Loucy (cell line): ENCODE results near the gene CHD6.
A peak's percentile ranks its signal among the peaks of the same experiment; 100 is the strongest.

Source experiments
- H2AFZ ChIP-seq: fragments of 200-600 bp; sonication (generic); 2 replicates; pipeline ENCODE4 v1.6.0; 2016; ENCODE audit warnings: antibody characterized with exemption, mild to moderate bottlenecking, low read length, moderate library complexity
- H3F3A ChIP-seq: fragments of 200-600 bp; 2 replicates; pipeline ENCODE4 v1.6.0; 2016; ENCODE audit warnings: antibody characterized with exemption, low read depth, mild to moderate bottlenecking
- H3K27me3 ChIP-seq: fragments of 200-600 bp; sonication (generic); 2 replicates; pipeline ENCODE4 v1.6.1; 2014; ENCODE audit warnings: low read length, mild to moderate bottlenecking; ENCODE audit not compliant: insufficient read depth, poor library complexity, severe bottlenecking
- H3K36me3 ChIP-seq: fragments of 200-600 bp; sonication (generic); 2 replicates; pipeline ENCODE4 v1.6.1; 2016; ENCODE audit warnings: low read length; ENCODE audit not compliant: insufficient read depth
- H3K4me1 ChIP-seq: fragments of 200-600 bp; sonication (generic); 2 replicates; pipeline ENCODE4 v1.5.1; 2014; ENCODE audit warnings: low read length, mild to moderate bottlenecking; ENCODE audit not compliant: insufficient read depth, poor library complexity, severe bottlenecking
- H3K4me2 ChIP-seq: fragments of 200-600 bp; sonication (generic); 2 replicates; pipeline ENCODE4 v1.6.0; 2014; ENCODE audit warnings: antibody characterized with exemption, low read length, low read depth, mild to moderate bottlenecking; ENCODE audit not compliant: poor library complexity, severe bottlenecking
- H3K4me3 ChIP-seq: fragments of 200-600 bp; sonication (generic); 2 replicates; pipeline ENCODE4 v1.5.1; 2014; ENCODE audit warnings: low read length, mild to moderate bottlenecking, mixed read lengths; ENCODE audit not compliant: poor library complexity, severe bottlenecking
- H3K79me2 ChIP-seq: fragments of 200-600 bp; sonication (generic); 2 replicates; pipeline ENCODE4 v1.6.1; 2014; ENCODE audit warnings: low read length; ENCODE audit not compliant: insufficient read depth
- H3K9ac ChIP-seq: fragments of 200-600 bp; sonication (generic); 2 replicates; pipeline ENCODE4 v1.6.0; 2014; ENCODE audit warnings: mild to moderate bottlenecking, low read depth, low read length, moderate library complexity; ENCODE audit not compliant: poor library complexity, severe bottlenecking
- H3K9me2 ChIP-seq: fragments of 200-600 bp; sonication (generic); replicated peaks from 2 replicates; pipeline ENCODE4 v1.6.1; 2016; ENCODE audit warnings: low read depth, low read length, mixed read lengths
- H3K9me3 ChIP-seq: fragments of 200-600 bp; sonication (generic); 2 replicates; pipeline ENCODE4 v1.6.1; 2014; ENCODE audit warnings: mild to moderate bottlenecking, antibody characterized with exemption, low read length, low read depth; ENCODE audit not compliant: insufficient read depth
- H4K20me1 ChIP-seq: fragments of 200-600 bp; sonication (generic); 2 replicates; pipeline ENCODE4 v1.6.0; 2014; ENCODE audit warnings: antibody characterized with exemption, low read length, mild to moderate bottlenecking; ENCODE audit not compliant: insufficient read depth, poor library complexity, severe bottlenecking
- EZH2phosphoT487 ChIP-seq: fragments of 200-600 bp; IDR thresholded peaks from 2 replicates; pipeline ENCODE4 v1.6.1; 2018; ENCODE audit warnings: antibody characterized with exemption, mild to moderate bottlenecking, moderate library complexity, borderline replicate concordance
- TF ChIP-seq, protein P1 (sequence below): fragments of 200-600 bp; sonication (generic); conservative IDR thresholded peaks from 2 replicates; pipeline ENCODE4 v1.5.1; 2014; ENCODE audit warnings: mild to moderate bottlenecking, antibody characterized with exemption, low read length

CHD6 gene

DNA sequence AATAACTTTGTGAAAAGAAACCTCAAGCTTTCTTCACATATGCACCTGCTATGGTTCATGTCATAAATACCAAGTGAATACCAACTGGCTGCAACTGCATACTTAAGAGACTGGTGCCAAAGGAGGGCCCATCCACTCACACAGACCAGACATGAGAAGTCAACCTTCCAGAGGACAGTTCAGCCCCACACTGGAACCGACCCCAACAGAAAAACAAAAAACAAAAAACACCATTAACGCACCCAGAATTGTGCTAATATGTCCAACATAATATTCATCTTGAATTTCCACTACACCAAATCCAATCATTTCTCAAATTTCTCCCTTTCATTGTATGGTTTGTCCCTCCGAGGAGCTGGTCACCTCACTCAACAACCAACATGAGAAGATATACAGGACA is 42.8 kb downstream of the CHD6 start:
- Histone ChIP-seq H3K4me2 (no peak overlapping the region), H2AFZ (no peak overlapping the region), H3F3A (no peaks in the 10 kb centered on the region), H3K4me3 (no peak overlapping the region), H3K9me3 (no peaks in the 10 kb centered on the region), H3K4me1 (peaks cover 41% of the 10 kb centered on the region), H3K79me2 (peaks cover 97% of the 10 kb centered on the region), H3K36me3 (no peaks in the 10 kb centered on the region), H3K9ac (no peak overlapping the region), H3K9me2 (no peaks in the 10 kb centered on the region), H3K27me3 (no peaks in the 10 kb centered on the region), H4K20me1 (peaks cover 66% of the 10 kb centered on the region)
- TF ChIP-seq, protein P1, sequence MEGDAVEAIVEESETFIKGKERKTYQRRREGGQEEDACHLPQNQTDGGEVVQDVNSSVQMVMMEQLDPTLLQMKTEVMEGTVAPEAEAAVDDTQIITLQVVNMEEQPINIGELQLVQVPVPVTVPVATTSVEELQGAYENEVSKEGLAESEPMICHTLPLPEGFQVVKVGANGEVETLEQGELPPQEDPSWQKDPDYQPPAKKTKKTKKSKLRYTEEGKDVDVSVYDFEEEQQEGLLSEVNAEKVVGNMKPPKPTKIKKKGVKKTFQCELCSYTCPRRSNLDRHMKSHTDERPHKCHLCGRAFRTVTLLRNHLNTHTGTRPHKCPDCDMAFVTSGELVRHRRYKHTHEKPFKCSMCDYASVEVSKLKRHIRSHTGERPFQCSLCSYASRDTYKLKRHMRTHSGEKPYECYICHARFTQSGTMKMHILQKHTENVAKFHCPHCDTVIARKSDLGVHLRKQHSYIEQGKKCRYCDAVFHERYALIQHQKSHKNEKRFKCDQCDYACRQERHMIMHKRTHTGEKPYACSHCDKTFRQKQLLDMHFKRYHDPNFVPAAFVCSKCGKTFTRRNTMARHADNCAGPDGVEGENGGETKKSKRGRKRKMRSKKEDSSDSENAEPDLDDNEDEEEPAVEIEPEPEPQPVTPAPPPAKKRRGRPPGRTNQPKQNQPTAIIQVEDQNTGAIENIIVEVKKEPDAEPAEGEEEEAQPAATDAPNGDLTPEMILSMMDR, result no peak
- TF ChIP-seq EZH2phosphoT487, result no peak

DNA sequence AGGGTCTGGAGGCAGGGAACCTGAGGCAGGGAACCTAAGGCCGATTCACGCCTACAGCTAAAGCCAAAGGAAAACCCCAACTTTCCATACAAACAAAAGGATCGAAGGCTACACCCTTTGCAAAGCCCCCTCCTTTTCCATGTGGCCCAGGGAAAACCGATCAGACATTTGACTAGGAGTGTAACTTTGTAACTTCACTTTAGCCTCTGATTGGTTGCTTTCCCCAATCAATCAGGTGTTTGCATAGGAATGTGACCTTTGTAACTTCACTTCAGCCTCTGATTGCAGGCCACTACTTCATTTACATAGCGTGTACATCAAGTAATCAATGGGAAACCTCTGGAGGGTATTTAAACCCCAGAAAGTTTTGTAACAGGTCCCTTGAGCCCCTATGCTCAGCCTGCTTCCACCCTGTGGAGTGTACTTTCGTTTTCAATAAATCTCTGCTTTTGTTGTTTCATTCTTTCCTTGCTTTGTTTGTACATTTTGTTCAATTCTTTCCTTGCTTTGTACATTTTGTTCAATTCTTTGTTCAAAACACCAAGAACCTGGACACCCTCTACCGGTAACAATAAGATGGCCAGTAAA is 43.3 kb downstream of the CHD6 start:
- TF ChIP-seq, protein P1, result no peak
- TF ChIP-seq EZH2phosphoT487, result no peak
- Histone ChIP-seq H3K9me3 (no peaks in the 10 kb centered on the region), H2AFZ (no peak overlapping the region), H3K4me3 (no peak overlapping the region), H3K4me1 (peaks cover 41% of the 10 kb centered on the region), H3K4me2 (no peak overlapping the region), H3K9me2 (no peaks in the 10 kb centered on the region), H3F3A (no peaks in the 10 kb centered on the region), H3K9ac (no peak overlapping the region), H4K20me1 (peaks cover 68% of the 10 kb centered on the region), H3K36me3 (no peaks in the 10 kb centered on the region), H3K79me2 (peaks cover 97% of the 10 kb centered on the region), H3K27me3 (no peaks in the 10 kb centered on the region)

DNA sequence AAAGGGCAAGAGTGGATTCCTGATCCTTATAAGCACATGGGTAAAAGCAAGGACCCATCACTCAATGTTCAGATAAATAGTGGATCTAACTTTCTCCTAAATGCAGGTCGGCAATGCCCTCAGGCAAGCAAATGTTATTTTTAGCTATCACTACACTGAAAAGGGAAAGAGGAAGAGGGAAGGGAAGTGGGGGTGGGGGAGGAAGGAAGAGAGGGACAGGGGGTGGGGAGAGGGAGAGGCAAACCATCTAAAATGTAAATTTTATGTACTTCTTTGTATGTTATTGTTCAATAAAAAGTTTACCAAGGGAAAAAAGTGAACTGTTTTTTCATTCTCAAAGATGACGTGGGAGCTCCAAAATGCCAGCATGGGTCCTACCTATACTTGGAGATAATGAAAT is 44.2 kb downstream of the CHD6 start:
- Histone ChIP-seq H3K36me3 (no peaks in the 10 kb centered on the region), H3K4me3 (no peak overlapping the region), H3K9ac (no peak overlapping the region), H3K4me1 (peaks cover 38% of the 10 kb centered on the region), H3K4me2 (peak overlapping the region; percentile 54), H3K27me3 (no peaks in the 10 kb centered on the region), H3F3A (no peaks in the 10 kb centered on the region), H3K79me2 (peaks cover 97% of the 10 kb centered on the region), H2AFZ (no peak overlapping the region), H4K20me1 (peaks cover 59% of the 10 kb centered on the region), H3K9me2 (no peaks in the 10 kb centered on the region), H3K9me3 (no peaks in the 10 kb centered on the region)
- TF ChIP-seq EZH2phosphoT487, result no peak
- TF ChIP-seq, protein P1, result no peak
